ENCODE measurements around the gene DMD. TPM values are rescaled to one million over a fixed set of nuclear protein-coding genes. Genes with fewer than 3 reads are reported as not detected.

The DMD gene
- total and polyA plus RNA-seq, 7 donors: 2.5 to 260 (median 183) TPM

GRCh38 chrX:32472364-32472763, 739.0 kb downstream of the DMD start:
- Histone ChIP-seq H3K36me3 (no peaks in the 10 kb centered on the region), H3K4me1 (no peaks in the 10 kb centered on the region), H3K27me3 (no peaks in the 10 kb centered on the region), H3K4me3 (no peak overlapping the region), H3K27ac (no peak overlapping the region), H3K9me3 (no peaks in the 10 kb centered on the region)
- intact Hi-C loops (cut with DNase I): no loop called here
- DNase-seq: no peak
- TF ChIP-seq EP300 (IDR thresholded peaks at IDR 0.05) (no peak), POLR2AphosphoS5 (IDR thresholded peaks at IDR 0.05) (no peak), POLR2A (IDR thresholded peaks at IDR 0.05) (no peak), CTCF (IDR thresholded peaks at IDR 0.05) (no peak)
- WGBS, 2 donors: 53 to 70% methylated on average over 3 of the region's 3 CpGs

- Histone ChIP-seq H3K4me1 (no peaks in the 10 kb centered on the region), H3K27ac (no peak overlapping the region), H3K27me3 (no peaks in the 10 kb centered on the region), H3K4me3 (no peak overlapping the region), H3K9me3 (no peaks in the 10 kb centered on the region), H3K36me3 (no peaks in the 10 kb centered on the region)
- TF ChIP-seq CTCF (IDR thresholded peaks at IDR 0.05) (no peak), POLR2A (IDR thresholded peaks at IDR 0.05) (no peak), EP300 (IDR thresholded peaks at IDR 0.05) (no peak)
- intact Hi-C loops (cut with DNase I): no loop called here
- WGBS, 2 donors: 78 to 79% methylated on average over 2 of the region's 2 CpGs
- no peak for DNase-seq
These were observed 755.6 kb downstream of the DMD start for GRCh38 chrX:32455704-32456103.

- intact Hi-C loops (cut with DNase I): no loop called here
- Histone ChIP-seq H3K9me3 (no peaks in the 10 kb centered on the region), H3K27ac (no peak overlapping the region), H3K4me1 (no peaks in the 10 kb centered on the region), H3K36me3 (peaks cover 0 to 4% (median 0%) of the 10 kb centered on the region in 4 donors), H3K4me3 (no peak overlapping the region), H3K27me3 (no peaks in the 10 kb centered on the region)
- TF ChIP-seq POLR2AphosphoS5 (IDR thresholded peaks at IDR 0.05): no peak
- no peak for TF ChIP-seq POLR2A (IDR thresholded peaks at IDR 0.05)
- no peak for TF ChIP-seq CTCF (IDR thresholded peaks at IDR 0.05)
- TF ChIP-seq EP300 (IDR thresholded peaks at IDR 0.05): no peak
- no peak for DNase-seq
- 92 to 99% methylated on average over 3 of the region's 3 CpGs for WGBS, 2 donors
These were observed 759.2 kb downstream of the DMD start for GRCh38 chrX:32451954-32452695.

- intact Hi-C loops (cut with DNase I): no loop called here
- no peaks in the 10 kb centered on the region for H3K4me1 ChIP-seq
- TF ChIP-seq EP300 (IDR thresholded peaks at IDR 0.05): no peak
- TF ChIP-seq POLR2A (IDR thresholded peaks at IDR 0.05): no peak
- TF ChIP-seq CTCF (IDR thresholded peaks at IDR 0.05): no peak
- no peak for TF ChIP-seq POLR2AphosphoS5 (IDR thresholded peaks at IDR 0.05)
- no peaks in the 10 kb centered on the region for H3K27me3 ChIP-seq
- no peak overlapping the region for H3K27ac ChIP-seq
- 26 to 75% methylated on average over 2 of the region's 2 CpGs for WGBS, 2 donors
- no peak for DNase-seq
- no peaks in the 10 kb centered on the region for H3K9me3 ChIP-seq
- H3K36me3 ChIP-seq: peaks cover 0 to 4% (median 0%) of the 10 kb centered on the region in 4 donors
- H3K4me3 ChIP-seq: no peak overlapping the region
These were observed 762.4 kb downstream of the DMD start for GRCh38 chrX:32448945-32449344.

- H3K27me3 ChIP-seq: no peaks in the 10 kb centered on the region
- no peak for DNase-seq
- intact Hi-C loops (cut with DNase I): no loop called here
- H3K9me3 ChIP-seq: no peaks in the 10 kb centered on the region
- H3K27ac ChIP-seq: no peak overlapping the region
- TF ChIP-seq EP300 (IDR thresholded peaks at IDR 0.05): no peak
- no peak for TF ChIP-seq POLR2A (IDR thresholded peaks at IDR 0.05)
- TF ChIP-seq POLR2AphosphoS5 (IDR thresholded peaks at IDR 0.05): no peak
- TF ChIP-seq CTCF (IDR thresholded peaks at IDR 0.05): no peak
- H3K4me1 ChIP-seq: no peaks in the 10 kb centered on the region
- peaks cover 0 to 4% (median 0%) of the 10 kb centered on the region in 4 donors for H3K36me3 ChIP-seq
- 43 to 88% methylated on average over 1 of the region's 1 CpG for WGBS, 2 donors
- no peak overlapping the region for H3K4me3 ChIP-seq
These were observed 763.0 kb downstream of the DMD start for GRCh38 chrX:32448320-32448719.

Measured in sigmoid colon (tissue), 7 donors.